ENCODE data around the gene FERMT2. TPM values are rescaled to one million over a fixed set of nuclear protein-coding genes. Genes with fewer than 3 reads are reported as not detected.
A peak's percentile ranks its signal among the peaks of the same experiment; 100 is the strongest.

FERMT2 gene
- total RNA-seq, 1 experiment from 2014 or later = 40.8 TPM

GRCh38 chr14:52954346-52955214 is 3.7 kb upstream of the FERMT2 start:
- no peak for DNase-seq
- intact Hi-C loops (cut with micrococcal nuclease; ENCODE audit: unreplicated experiment) = no loop called here

GRCh38 chr14:52951681-52952554 is 1.1 kb upstream of the FERMT2 start:
- peak; percentile 72 to 73 for DNase-seq
- peaks cover 17% of the 10 kb centered on the region for H3K4me1 Mint-ChIP-seq (ENCODE audit: low read depth, unreplicated experiment)

More at GRCh38 chr14:52954346-52955214, 3.7 kb upstream of the FERMT2 start:
- CTCF ChIA-PET = no interaction called here
- BruUV-seq (replicated peaks) = no TSS peak
- Mint-ChIP-seq H3K27ac (ENCODE audit: unreplicated experiment) (no peak overlapping the region), H3K36me3 (ENCODE audit: insufficient read depth, unreplicated experiment) (no peaks in the 10 kb centered on the region), H3K9me3 (ENCODE audit: unreplicated experiment) (no peaks in the 10 kb centered on the region), H3K4me3 (ENCODE audit: unreplicated experiment) (no peak overlapping the region), H3K27me3 (ENCODE audit: insufficient read depth, unreplicated experiment) (no peaks in the 10 kb centered on the region), H3K4me1 (ENCODE audit: low read depth, unreplicated experiment) (peaks cover 3% of the 10 kb centered on the region)
- TF ChIP-seq CTCF (IDR thresholded peaks at IDR 0.05; ENCODE audit: insufficient read depth in 1 of 2, low read depth in 1 of 2, low read length in 1 of 2, severe bottlenecking in 1 of 2, unreplicated experiment in 1 of 2) = no peak
- H3K36me3 ChIP-seq (ENCODE audit: control insufficient read depth, insufficient read depth, low read length) = no peaks in the 10 kb centered on the region
- peaks cover 10% of the 10 kb centered on the region for H3K4me1 ChIP-seq
- no peaks in the 10 kb centered on the region for H3K9me3 ChIP-seq
- H3K27me3 ChIP-seq (replicated peaks; ENCODE audit: control insufficient read depth, insufficient read depth, low read length) = no peaks in the 10 kb centered on the region
- POLR2A ChIA-PET = no interaction called here
- no peak overlapping the region for H3K4me3 ChIP-seq (ENCODE audit: low read depth, low read length)

More at GRCh38 chr14:52951681-52952554, 1.1 kb upstream of the FERMT2 start:
- H3K27me3 Mint-ChIP-seq (ENCODE audit: insufficient read depth, unreplicated experiment) = no peaks in the 10 kb centered on the region
- TSS peak; percentile 88 for BruUV-seq (replicated peaks)
- H3K36me3 ChIP-seq (ENCODE audit: control insufficient read depth, insufficient read depth, low read length) = no peaks in the 10 kb centered on the region
- H3K27ac Mint-ChIP-seq (ENCODE audit: unreplicated experiment) = peak overlapping the region; percentile 59
- H3K27me3 ChIP-seq (replicated peaks; ENCODE audit: control insufficient read depth, insufficient read depth, low read length) = no peaks in the 10 kb centered on the region
- peak overlapping the region; percentile 90 for H3K4me3 ChIP-seq (ENCODE audit: low read depth, low read length)
- ChIA-PET CTCF (interaction anchor here (0.9 to 2.1 kb wide), 1 partner anchor 9 kb away, joined by 6 to 9 read pairs; no protein-coding TSS in a partner anchor), POLR2A (interaction anchor here (0.8 to 0.9 kb wide), 2 partner anchors 26 to 201 kb away, joined by 3 to 4 read pairs; no protein-coding TSS in a partner anchor)
- H3K4me1 ChIP-seq = peaks cover 28% of the 10 kb centered on the region
- TF ChIP-seq CTCF (IDR thresholded peaks at IDR 0.05; ENCODE audit: insufficient read depth in 1 of 2, low read depth in 1 of 2, low read length in 1 of 2, severe bottlenecking in 1 of 2, unreplicated experiment in 1 of 2) = peak in 1 of 2 experiments; percentile 60
- H3K4me3 Mint-ChIP-seq (ENCODE audit: unreplicated experiment) = peak overlapping the region; percentile 94
- intact Hi-C loops (cut with micrococcal nuclease; ENCODE audit: unreplicated experiment) = loop anchor here (2.0 kb wide), 1 partner anchor 27 kb away; no protein-coding TSS in a partner anchor
- H3K9me3 ChIP-seq = no peaks in the 10 kb centered on the region
- no peaks in the 10 kb centered on the region for H3K9me3 Mint-ChIP-seq (ENCODE audit: unreplicated experiment)
- H3K36me3 Mint-ChIP-seq (ENCODE audit: insufficient read depth, unreplicated experiment) = peaks cover 7% of the 10 kb centered on the region

Data from Caco-2 (cell line).